ENCODE data around the gene EYA3. TPM values are rescaled to one million over a fixed set of nuclear protein-coding genes. Genes with fewer than 3 reads are reported as not detected.

The EYA3 gene
- total and polyA plus RNA-seq, 8 donors, result 22.9 to 33.0 (median 29.1) TPM

DNA sequence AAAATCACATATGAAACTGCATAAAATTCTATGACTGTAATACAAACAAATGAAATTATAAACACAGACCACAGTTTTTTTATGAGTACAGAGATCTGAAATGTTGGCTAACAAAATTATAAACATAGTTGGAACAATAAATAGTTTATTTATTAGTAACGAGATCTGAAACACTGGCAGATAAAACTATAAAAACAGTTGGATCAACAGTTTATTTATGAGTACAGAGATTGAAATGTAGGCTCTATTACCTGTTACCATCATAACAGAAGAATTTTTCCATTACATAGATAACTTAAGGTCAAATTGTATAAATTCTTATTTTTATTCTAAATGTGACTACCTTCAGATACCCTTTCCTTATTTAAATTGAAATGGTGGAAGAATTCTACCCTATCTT, 14.5 kb downstream of the EYA3 start:
- H3K36me3 ChIP-seq, result no peaks in the 10 kb centered on the region
- H3K27me3 ChIP-seq, result no peaks in the 10 kb centered on the region
- DNase-seq (no peak), ATAC-seq (no peak)
- H3K4me1 ChIP-seq, result peaks cover 0 to 62% of the 10 kb centered on the region in 2 donors
- H3K4me3 ChIP-seq, result no peak overlapping the region
- intact Hi-C loops (cut with DNase I), result no loop called here
- TF ChIP-seq, protein P1, sequence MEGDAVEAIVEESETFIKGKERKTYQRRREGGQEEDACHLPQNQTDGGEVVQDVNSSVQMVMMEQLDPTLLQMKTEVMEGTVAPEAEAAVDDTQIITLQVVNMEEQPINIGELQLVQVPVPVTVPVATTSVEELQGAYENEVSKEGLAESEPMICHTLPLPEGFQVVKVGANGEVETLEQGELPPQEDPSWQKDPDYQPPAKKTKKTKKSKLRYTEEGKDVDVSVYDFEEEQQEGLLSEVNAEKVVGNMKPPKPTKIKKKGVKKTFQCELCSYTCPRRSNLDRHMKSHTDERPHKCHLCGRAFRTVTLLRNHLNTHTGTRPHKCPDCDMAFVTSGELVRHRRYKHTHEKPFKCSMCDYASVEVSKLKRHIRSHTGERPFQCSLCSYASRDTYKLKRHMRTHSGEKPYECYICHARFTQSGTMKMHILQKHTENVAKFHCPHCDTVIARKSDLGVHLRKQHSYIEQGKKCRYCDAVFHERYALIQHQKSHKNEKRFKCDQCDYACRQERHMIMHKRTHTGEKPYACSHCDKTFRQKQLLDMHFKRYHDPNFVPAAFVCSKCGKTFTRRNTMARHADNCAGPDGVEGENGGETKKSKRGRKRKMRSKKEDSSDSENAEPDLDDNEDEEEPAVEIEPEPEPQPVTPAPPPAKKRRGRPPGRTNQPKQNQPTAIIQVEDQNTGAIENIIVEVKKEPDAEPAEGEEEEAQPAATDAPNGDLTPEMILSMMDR (IDR thresholded peaks at IDR 0.05), result no peak
- H3K27ac ChIP-seq, result no peak overlapping the region
- H3K9me3 ChIP-seq, result no peaks in the 10 kb centered on the region

DNA sequence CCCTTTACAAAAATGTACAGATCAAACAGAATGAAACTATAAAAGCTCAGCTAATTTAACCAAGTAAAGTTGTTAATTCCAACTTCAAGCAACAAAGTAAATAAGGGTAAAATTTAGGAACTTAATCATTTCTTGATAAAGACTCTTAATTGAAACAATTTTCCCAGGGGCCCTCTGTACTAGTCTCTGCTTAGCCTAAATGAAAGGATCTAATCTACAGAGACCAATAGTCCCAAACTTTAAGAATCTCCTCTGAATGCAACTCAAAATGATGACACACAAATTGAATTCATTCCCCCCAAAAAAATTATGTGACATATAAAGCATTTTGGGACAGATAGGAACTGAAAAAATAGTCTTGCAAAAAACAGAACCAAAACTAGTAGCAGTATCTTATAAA, 16.6 kb downstream of the EYA3 start:
- no peak overlapping the region for H3K27ac ChIP-seq
- H3K4me3 ChIP-seq, result no peak overlapping the region
- TF ChIP-seq, protein P1 (IDR thresholded peaks at IDR 0.05), result no peak
- peaks cover 0 to 55% of the 10 kb centered on the region in 2 donors for H3K4me1 ChIP-seq
- H3K9me3 ChIP-seq, result no peaks in the 10 kb centered on the region
- DNase-seq (no peak), ATAC-seq (no peak)
- no peaks in the 10 kb centered on the region for H3K36me3 ChIP-seq
- no peaks in the 10 kb centered on the region for H3K27me3 ChIP-seq
- intact Hi-C loops (cut with DNase I), result no loop called here

DNA sequence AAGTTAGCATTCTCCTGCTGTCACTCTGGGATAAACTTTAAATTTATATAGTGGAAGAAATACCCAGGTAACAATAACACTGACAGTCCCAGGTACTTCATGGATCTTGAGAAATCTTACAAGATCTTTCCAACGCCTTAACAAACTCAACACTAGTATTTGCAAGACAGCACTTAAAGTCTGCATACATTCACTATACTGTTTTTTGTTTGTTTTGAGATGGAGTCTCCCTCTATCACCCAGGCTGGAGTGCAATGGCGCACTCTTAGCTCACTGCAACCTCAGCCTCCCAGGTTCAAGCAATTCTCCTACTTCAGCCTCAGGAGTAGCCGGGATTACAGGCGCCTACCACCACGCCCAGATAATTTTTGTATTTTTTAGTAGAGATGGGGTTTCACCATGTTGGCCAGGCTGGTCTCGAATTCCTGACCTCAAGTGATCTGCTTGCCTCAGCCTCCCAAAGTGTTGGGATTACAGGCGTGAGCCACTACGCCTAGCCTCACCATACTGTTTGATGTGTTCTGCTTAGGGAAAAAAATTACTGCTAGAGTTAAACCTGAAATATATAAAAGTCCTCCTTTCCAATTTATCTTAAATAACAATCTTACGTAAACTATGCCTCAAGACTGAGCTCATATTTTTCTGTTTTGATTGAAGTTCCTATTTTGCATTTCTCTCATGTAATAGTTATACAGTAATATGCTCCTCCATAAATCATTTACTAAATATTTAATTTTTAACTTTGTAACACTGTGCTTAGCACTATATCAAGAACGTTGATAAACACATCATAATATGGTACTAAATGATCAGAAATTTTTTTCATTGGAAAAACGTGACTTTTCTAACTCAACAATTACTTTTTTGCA, 17.5 kb downstream of the EYA3 start:
- Histone ChIP-seq H3K36me3 (no peaks in the 10 kb centered on the region), H3K4me1 (peaks cover 0 to 52% of the 10 kb centered on the region in 2 donors), H3K27ac (no peak overlapping the region), H3K4me3 (no peak overlapping the region), H3K9me3 (no peaks in the 10 kb centered on the region), H3K27me3 (no peaks in the 10 kb centered on the region)
- ATAC-seq, result peak; percentile 18
- DNase-seq, result no peak
- intact Hi-C loops (cut with DNase I), result no loop called here
- TF ChIP-seq, protein P1 (IDR thresholded peaks at IDR 0.05), result no peak

DNA sequence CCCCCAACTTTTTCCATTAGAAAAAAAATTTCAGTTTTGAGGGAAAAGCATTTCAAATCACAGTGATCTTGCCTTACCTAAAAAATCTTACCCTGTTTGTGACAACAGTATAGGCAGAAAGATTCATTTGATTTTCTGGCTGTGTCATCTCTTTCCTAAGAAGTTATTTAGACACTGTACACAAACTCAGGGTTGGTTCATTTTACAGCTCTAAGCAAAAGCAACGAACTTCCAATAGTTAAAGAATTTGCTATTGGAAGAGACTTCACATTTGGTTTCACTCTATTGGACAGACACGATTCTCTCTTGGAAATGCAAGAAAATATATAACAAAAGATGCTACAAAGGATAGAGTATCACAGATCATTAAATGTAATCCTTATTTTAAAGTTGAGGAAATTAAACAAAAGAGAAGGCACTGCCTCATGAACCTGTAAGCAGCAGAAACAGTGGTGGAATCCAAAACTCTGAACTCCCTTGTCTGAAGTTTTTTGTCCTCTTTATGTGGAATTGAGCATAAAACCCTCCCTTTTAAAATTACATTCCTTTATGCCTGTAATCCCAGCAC, 20.8 kb downstream of the EYA3 start:
- Histone ChIP-seq H3K27me3 (no peaks in the 10 kb centered on the region), H3K4me1 (peaks cover 0 to 44% of the 10 kb centered on the region in 2 donors), H3K9me3 (no peaks in the 10 kb centered on the region), H3K27ac (no peak overlapping the region), H3K36me3 (peaks cover 0 to 9% of the 10 kb centered on the region in 2 donors), H3K4me3 (no peak overlapping the region)
- DNase-seq, result no peak
- intact Hi-C loops (cut with DNase I), result no loop called here
- TF ChIP-seq, protein P1 (IDR thresholded peaks at IDR 0.05), result no peak
- ATAC-seq, result no peak

DNA sequence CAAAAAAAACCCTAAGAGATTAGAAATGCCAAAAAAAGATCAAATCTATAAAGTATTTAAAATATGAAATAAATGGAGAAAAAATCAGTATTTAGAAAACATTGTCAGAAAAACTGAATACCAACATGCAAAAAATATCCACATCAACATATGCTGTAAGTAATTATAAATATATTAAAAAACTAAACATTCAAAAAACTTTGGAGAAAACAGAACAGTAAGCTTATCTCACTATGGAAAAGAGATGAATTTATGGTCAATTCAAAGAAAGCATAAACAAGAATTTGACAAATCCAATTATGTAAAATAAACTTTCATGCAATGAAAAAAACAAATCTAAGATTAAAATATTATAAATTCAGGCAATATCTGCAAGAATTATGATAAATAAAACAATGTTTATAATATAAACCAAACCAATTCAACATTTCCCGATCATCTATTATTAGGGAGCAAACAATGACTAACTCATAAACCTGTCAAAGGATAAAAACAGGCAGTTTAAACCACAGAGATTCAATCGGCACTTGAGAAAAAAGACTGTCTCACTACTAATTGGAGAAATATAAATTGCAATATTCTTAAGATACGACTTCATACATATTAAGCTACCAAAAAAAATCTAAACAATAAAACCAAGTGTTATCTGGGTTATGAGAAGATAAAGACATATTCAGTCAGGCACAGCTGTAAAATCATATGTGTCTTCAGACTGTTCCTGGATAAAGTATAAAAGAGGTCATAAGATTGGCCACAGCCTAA, 21.8 kb downstream of the EYA3 start:
- Histone ChIP-seq H3K27ac (no peak overlapping the region), H3K9me3 (no peaks in the 10 kb centered on the region), H3K4me1 (peaks cover 0 to 35% of the 10 kb centered on the region in 2 donors), H3K27me3 (no peaks in the 10 kb centered on the region), H3K4me3 (no peak overlapping the region), H3K36me3 (peaks cover 0 to 9% of the 10 kb centered on the region in 2 donors)
- TF ChIP-seq, protein P1 (IDR thresholded peaks at IDR 0.05), result no peak
- intact Hi-C loops (cut with DNase I), result no loop called here
- DNase-seq (no peak), ATAC-seq (no peak)

Data from left lung (tissue), 10 donors.